Heart right ventricle (tissue), 16 donors: ENCODE results near the gene DNAH3. TPM values are rescaled to one million over a fixed set of nuclear protein-coding genes. Genes with fewer than 3 reads are reported as not detected.

ENCODE experiments used
- ATAC-seq, 8 donors: fragments of 200-7000 bp; cut with Tn5 transposase; one replicate each; pipeline ENCODE4 v1.9.1; 2020; ENCODE audit warnings: mild to moderate bottlenecking in 8 of 8, moderate library complexity in 8 of 8, moderate number of reproducible peaks in 1 of 8
- DNase-seq, 2 donors: peaks; one replicate each; pipeline ENCODE4 v3.0.0-alpha.2; 2020
- H3K27ac ChIP-seq, 10 donors: fragments of 200-600 bp; sonication (generic) in 2 of 10; one replicate each; pipeline versions ENCODE4 v1.5.0 to v1.8.0; 2020 to 2022; ENCODE audit warnings: mild to moderate bottlenecking in 3 of 10
- H3K27me3 ChIP-seq, 7 donors: fragments of 200-600 bp; one replicate each; pipeline ENCODE4 v1.8.0; 2021 to 2022; ENCODE audit warnings: mild to moderate bottlenecking in 2 of 7
- H3K36me3 ChIP-seq, 9 donors: fragments of 200-600 bp; sonication (generic) in 1 of 9; one replicate each; pipeline versions ENCODE4 v1.5.0 to v1.8.0; 2020 to 2022; ENCODE audit warnings: mild to moderate bottlenecking in 2 of 9
- H3K4me1 ChIP-seq, 9 donors: fragments of 200-600 bp; sonication (generic) in 1 of 9; one replicate each; pipeline versions ENCODE4 v1.5.0 to v1.8.0; 2020 to 2022; ENCODE audit warnings: mild to moderate bottlenecking in 4 of 9
- H3K4me3 ChIP-seq, 10 donors: fragments of 200-600 bp; sonication (generic) in 2 of 10; one replicate each; pipeline versions ENCODE4 v1.5.0 to v1.8.0; 2020 to 2022; ENCODE audit warnings: mild to moderate bottlenecking in 7 of 10, moderate library complexity in 2 of 10
- H3K9me3 ChIP-seq, 11 donors: fragments of 200-600 bp in 10 of 11; sonication (generic) in 2 of 11; one replicate each; pipeline versions ENCODE4 v1.5.0 to v1.8.0; 2013 to 2022; ENCODE audit warnings: mild to moderate bottlenecking in 2 of 11, control low read depth in 1 of 11, moderate library complexity in 1 of 11
- WGBS, 2 donors: extraction: QIAGEN DNeasy Blood & Tissue Kit; methylation state at CpG; one replicate each; pipeline ENCODE4 v1.1.7; 2013; ENCODE audit warnings: inconsistent platforms in 1 of 2; 5-methylcytosine and 5-hydroxymethylcytosine counted together
- intact Hi-C, 10 donors: fragments of 100-400 bp; cut with DNase I; formaldehyde crosslinking; loops; one replicate each; pipeline versions ENCODE4 v1.11.1 to v1.14.2; 2022
- polyA plus RNA-seq, 2 donors: library from polyadenylated mRNA; stranded (reverse); fragments of 200-250 nt; gene quantifications; one replicate each; pipeline ENCODE4 v1.2.3, GENCODE V29; 2013
- total RNA-seq, 10 donors: library from RNA; stranded (reverse); fragmentation: NEBNext Ultra II Directional in 3 of 10; extraction: Animal tissue kit (Norgen Biotek cat#: 25700) in 3 of 10; gene quantifications; one replicate each; pipeline versions ENCODE4 v1.2.1 to v1.2.4, GENCODE V29; 2021 to 2023
- TF ChIP-seq, protein P1 (sequence below), 9 donors: fragments of 200-600 bp; sonication (generic) in 2 of 9; IDR thresholded peaks; one replicate each; pipeline versions ENCODE4 v1.5.0 to v1.8.0; 2021 to 2022; ENCODE audit warnings: antibody characterized with exemption in 9 of 9, mild to moderate bottlenecking in 5 of 9, moderate library complexity in 1 of 9
- donor health status: Arrhythmogenic right ventricular cardiomyopathy.
- donor health status: ischemic (EF 13 %, LVEDD 7.1; RV severe dilation, severe dysfunction).
- donor health status: healthy with polysubstance abuse.
- donor health status: DM: no; HTN: yes; CAD: no.
- donor health status: DM: no; HTN: no; CAD: no.
- donor health status: ischemic (EF 25% LVEDD 6.9; RV normal size, moderate dysfunction).
- donor health status: ischemic (EF 25% LVEDD 5.7; RV mildly dilated, moderate dysfunction).
- donor health status: healthy.
- donor health status: DM: yes; HTN: yes; CAD: no.
- donor health status: Ischemic cardiomyopathy.
- donor health status: ischemic (EF 35%, LVEDD 5.7; RV mildly dilated, moderate dysfunction).
- donor health status: nonischemic (EF 11% LVEDD 7.7; RV severe dilation, severe dysfunction).
- donor health status: DM: yes; HTN: yes; CAD: no.
- donor health status: PGD.
- donor health status: ischemic (EF 29% LVEDD 5.4; RV normal size, mild dysfunction).
- donor health status: nonischemic (EF 23%, LVEDD 6.1; RV moderate dilation, normal function).

The DNAH3 gene
- total and polyA plus RNA-seq, 12 donors = 0.39 to 3.7 (median 1.0) TPM; not detected in 1

DNA sequence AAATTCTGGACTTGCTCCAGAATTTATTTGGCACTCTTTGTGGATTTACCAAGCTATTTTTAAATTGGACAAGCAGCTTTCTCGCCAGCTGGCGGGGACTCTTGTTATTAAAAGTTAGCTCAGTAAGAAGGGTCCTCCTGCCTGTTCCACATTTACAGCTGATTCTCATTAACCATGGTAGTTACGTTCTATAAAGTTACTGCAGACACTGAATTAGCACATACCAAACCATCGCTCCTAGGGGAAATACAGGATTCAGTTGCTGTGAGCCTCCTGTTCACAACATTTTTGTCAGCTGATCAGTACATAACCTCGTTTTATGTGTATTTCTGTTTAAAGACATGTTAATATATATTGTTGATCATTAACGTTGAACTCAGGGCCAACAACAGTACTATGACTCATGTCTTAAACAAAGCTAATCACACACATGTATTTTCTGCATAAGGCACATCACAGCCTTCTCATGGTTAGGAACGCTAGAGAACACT, 12.1 kb upstream of the DNAH3 start:
- peaks cover 10 to 66% (median 51%) of the 10 kb centered on the region in 9 donors for H3K4me1 ChIP-seq
- WGBS, 2 donors = 11 to 16% methylated on average over 7 of the region's 7 CpGs
- H3K4me3 ChIP-seq = peak overlapping the region in 4 of 10 donors; percentile 9 to 18 (median 12)
- H3K9me3 ChIP-seq = no peaks in the 10 kb centered on the region
- H3K27ac ChIP-seq = peak overlapping the region; percentile 25 to 95 (median 80)
- TF ChIP-seq, protein P1, sequence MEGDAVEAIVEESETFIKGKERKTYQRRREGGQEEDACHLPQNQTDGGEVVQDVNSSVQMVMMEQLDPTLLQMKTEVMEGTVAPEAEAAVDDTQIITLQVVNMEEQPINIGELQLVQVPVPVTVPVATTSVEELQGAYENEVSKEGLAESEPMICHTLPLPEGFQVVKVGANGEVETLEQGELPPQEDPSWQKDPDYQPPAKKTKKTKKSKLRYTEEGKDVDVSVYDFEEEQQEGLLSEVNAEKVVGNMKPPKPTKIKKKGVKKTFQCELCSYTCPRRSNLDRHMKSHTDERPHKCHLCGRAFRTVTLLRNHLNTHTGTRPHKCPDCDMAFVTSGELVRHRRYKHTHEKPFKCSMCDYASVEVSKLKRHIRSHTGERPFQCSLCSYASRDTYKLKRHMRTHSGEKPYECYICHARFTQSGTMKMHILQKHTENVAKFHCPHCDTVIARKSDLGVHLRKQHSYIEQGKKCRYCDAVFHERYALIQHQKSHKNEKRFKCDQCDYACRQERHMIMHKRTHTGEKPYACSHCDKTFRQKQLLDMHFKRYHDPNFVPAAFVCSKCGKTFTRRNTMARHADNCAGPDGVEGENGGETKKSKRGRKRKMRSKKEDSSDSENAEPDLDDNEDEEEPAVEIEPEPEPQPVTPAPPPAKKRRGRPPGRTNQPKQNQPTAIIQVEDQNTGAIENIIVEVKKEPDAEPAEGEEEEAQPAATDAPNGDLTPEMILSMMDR (IDR thresholded peaks at IDR 0.05) = no peak
- ATAC-seq (peak in 4 of 8 donors; percentile 13 to 43 (median 24)), DNase-seq (peak; percentile 60 to 75)
- H3K27me3 ChIP-seq = no peaks in the 10 kb centered on the region
- H3K36me3 ChIP-seq = peaks cover 0 to 63% (median 13%) of the 10 kb centered on the region in 9 donors
- intact Hi-C loops = loop anchor here in 3 of 10 donors (2.0 to 10.0 kb wide), 3 partner anchors 138 to 402 kb away; no protein-coding TSS in a partner anchor

DNA sequence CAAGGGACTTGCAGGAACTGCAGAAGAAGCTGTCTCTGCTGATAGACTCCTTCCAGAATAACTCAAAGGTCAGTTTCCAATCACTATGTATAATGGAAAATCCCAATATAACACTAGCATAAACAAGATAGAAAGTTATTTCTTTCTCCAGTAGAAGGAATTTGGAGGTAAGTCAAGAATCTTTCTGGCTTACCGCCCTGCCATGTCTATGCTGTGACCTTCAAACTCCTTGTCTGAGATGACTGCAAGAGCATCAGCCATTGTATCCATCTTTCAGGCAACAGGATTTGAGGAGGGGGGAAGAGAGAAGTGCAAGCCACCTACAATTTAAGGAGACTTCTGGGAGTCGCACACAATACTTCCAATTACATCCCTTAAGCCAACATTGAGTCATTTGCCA, 10.6 kb upstream of the DNAH3 start:
- ATAC-seq = peak in 5 of 8 donors; percentile 10 to 33 (median 14)
- Histone ChIP-seq H3K36me3 (peaks cover 0 to 48% (median 4%) of the 10 kb centered on the region in 9 donors), H3K27me3 (no peaks in the 10 kb centered on the region), H3K4me3 (peak overlapping the region in 6 of 10 donors; percentile 70 to 89 (median 88)), H3K4me1 (peaks cover 10 to 75% (median 60%) of the 10 kb centered on the region in 9 donors), H3K27ac (peak overlapping the region in 8 of 10 donors; percentile 27 to 95 (median 89)), H3K9me3 (no peaks in the 10 kb centered on the region)
- TF ChIP-seq, protein P1 (IDR thresholded peaks at IDR 0.05) = no peak
- peak in 1 of 2 donors; percentile 55 for DNase-seq
- WGBS, 2 donors = 34 to 45% methylated on average over 2 of the region's 2 CpGs
- intact Hi-C loops = loop anchor here in 2 of 10 donors (10.0 kb wide), 2 partner anchors 394 to 404 kb away; no protein-coding TSS in a partner anchor

DNA sequence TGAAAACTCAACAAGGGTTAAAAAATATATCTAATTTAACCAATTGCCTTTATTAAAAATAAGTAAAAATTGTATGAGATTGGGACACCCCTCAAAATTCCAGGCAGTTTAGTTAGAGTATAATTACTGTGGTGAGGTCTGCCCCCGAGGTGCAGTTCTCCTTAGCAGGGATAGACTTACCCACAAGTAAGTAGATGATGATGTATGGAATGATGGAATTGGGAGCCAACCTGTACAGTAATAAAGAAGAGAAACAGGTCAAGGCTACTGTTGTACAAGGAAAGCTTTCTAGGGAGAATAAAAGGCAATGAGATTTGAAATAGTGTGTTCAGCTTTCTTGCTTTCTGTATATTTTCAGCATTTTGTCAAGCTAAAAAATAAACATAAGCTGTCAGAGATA, 9.6 kb upstream of the DNAH3 start:
- H3K4me1 ChIP-seq = peaks cover 10 to 73% (median 60%) of the 10 kb centered on the region in 9 donors
- H3K27me3 ChIP-seq = no peaks in the 10 kb centered on the region
- WGBS, 2 donors = 47% methylated on average over 1 of the region's 1 CpG
- peak overlapping the region in 9 of 10 donors; percentile 27 to 95 (median 88) for H3K27ac ChIP-seq
- intact Hi-C loops = loop anchor here in 2 of 10 donors (10.0 kb wide), 2 partner anchors 395 to 405 kb away; no protein-coding TSS in a partner anchor
- peak overlapping the region in 9 of 10 donors; percentile 70 to 89 (median 85) for H3K4me3 ChIP-seq
- no peak for DNase-seq
- ATAC-seq = no peak
- TF ChIP-seq, protein P1 (IDR thresholded peaks at IDR 0.05) = no peak
- H3K9me3 ChIP-seq = no peaks in the 10 kb centered on the region
- peaks cover 0 to 39% (median 3%) of the 10 kb centered on the region in 9 donors for H3K36me3 ChIP-seq

DNA sequence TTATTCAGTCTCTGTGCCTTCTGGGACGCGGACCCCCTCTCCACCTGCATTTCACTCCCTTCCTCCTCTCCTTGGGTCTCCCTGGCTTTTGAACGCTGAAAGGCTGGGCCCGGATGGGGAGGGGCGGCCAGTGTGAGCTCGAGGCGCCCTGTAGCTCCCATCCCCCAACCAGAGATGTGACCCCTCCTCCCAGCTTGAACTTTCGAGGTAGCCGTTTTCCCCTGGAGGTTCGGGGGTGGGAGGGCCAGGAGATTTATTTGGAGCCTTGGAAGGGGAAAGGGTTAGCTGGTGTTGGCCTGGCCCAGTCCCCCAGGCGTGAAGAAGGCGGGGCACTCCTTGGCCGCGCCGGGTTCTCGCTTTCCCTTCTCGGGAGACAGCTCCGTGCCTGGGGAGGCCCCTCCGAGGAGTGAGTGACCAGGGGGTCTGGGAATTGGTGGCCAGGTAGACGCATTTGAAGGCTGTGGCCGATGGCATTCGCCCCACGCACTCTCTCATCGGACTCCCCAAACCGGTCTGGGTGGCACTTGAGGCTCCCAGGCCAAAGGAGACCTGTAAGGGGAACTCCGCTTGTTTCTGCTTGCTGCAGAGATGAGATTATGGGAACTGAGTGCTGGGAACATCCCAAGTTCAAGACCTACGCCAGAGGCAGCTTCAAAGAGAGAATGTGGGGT, 8.8 kb upstream of the DNAH3 start:
- ATAC-seq = peak; percentile 27 to 64 (median 53)
- DNase-seq = peak; percentile 38 to 49
- H3K27me3 ChIP-seq = no peaks in the 10 kb centered on the region
- TF ChIP-seq, protein P1 (IDR thresholded peaks at IDR 0.05) = no peak
- peak overlapping the region; percentile 62 to 89 (median 85) for H3K4me3 ChIP-seq
- intact Hi-C loops = loop anchor here in 6 of 10 donors (2.0 to 10.0 kb wide), 12 partner anchors 118 to 1518 kb away; partner anchors contain the start of genes CRYM (in 1 of the 6) and UQCRC2 (in 1 of the 6)
- 3 to 4% methylated on average over 27 of the region's 27 CpGs for WGBS, 2 donors
- H3K27ac ChIP-seq = peak overlapping the region; percentile 65 to 95 (median 86)
- H3K9me3 ChIP-seq = no peaks in the 10 kb centered on the region
- peaks cover 10 to 68% (median 54%) of the 10 kb centered on the region in 9 donors for H3K4me1 ChIP-seq
- H3K36me3 ChIP-seq = peaks cover 0 to 30% (median 3%) of the 10 kb centered on the region in 9 donors
